HCT116 (cell line): ENCODE data around the gene ELP2. TPM values are rescaled to one million over a fixed set of nuclear protein-coding genes. Genes with fewer than 3 reads are reported as not detected.
"Not testable (repeated sequence)": the region's sequence is repeated elsewhere in the genome, so short reads cannot be mapped to it uniquely, and the experiment has no call there.

Experiments
- ATAC-seq: fragments of 200-7000 bp; cut with Tn5 transposase; 2 replicates; pipeline ENCODE4 v1.9.1; 2020; ENCODE audit warnings: mild to moderate bottlenecking, moderate library complexity
- BruUV-seq: library from RNA; stranded (reverse); fragments of 400-500 nt; replicated peaks from 2 replicates; lab custom pipeline; 2021; lab: Mats Ljungman, UMichigan
- CTCF ChIA-PET: fragments of 300-600 bp; sonication (Branson Sonifier 250); formaldehyde crosslinking; loops from one replicate; lab custom pipeline; 2021; ENCODE audit warnings: antibody characterized with exemption; lab: Charles Lee
- POLR2A ChIA-PET: fragments of 300-600, 350-600 bp; sonication (Branson Sonifier 250); formaldehyde crosslinking; loops from one replicate; lab custom pipeline; 2021; ENCODE audit warnings: antibody characterized with exemption; lab: Charles Lee
- RAD21 ChIA-PET, 2 experiments: fragments of 300-600 bp; sonication (Branson Sonifier 250); formaldehyde crosslinking; loops; one replicate each; lab custom pipeline; 2023; ENCODE audit warnings: low total read pairs in 2 of 2; ENCODE audit not compliant: uncharacterized antibody in 2 of 2, unreplicated experiment in 2 of 2, low non-redundant PET in 1 of 2; lab: Charles Lee
- DNase-seq: peaks from one replicate; pipeline ENCODE4 v3.0.0-alpha.2; 2010; ENCODE audit warnings: low read depth, low spot score
- H2AFZ ChIP-seq: fragments of 200-600 bp; shearing (Covaris generic), sonication (generic); 2 replicates; pipeline ENCODE4 v1.6.1; 2017; ENCODE audit warnings: low read depth, mixed run types, mixed read lengths, antibody characterized with exemption, low read length; ENCODE audit not compliant: poor library complexity, severe bottlenecking
- H3K27ac ChIP-seq: 2 replicates; pipeline ENCODE4 v1.5.1; 2012; ENCODE audit warnings: low read depth, low read length
- H3K27me3 ChIP-seq: fragments of 200-600 bp; sonication (generic); 2 replicates; pipeline ENCODE4 v1.6.1; 2016; ENCODE audit warnings: mixed run types, low read length, mixed read lengths; ENCODE audit not compliant: insufficient read depth
- H3K36me3 ChIP-seq, 2 experiments: fragments of 200-500 bp in 1 of 2; fragments of 200-600 bp in 1 of 2; sonication (Bioruptor generic) in 1 of 2; sonication (generic) in 1 of 2; 2 replicates each; pipeline versions ENCODE4 v1.5.1 to v1.6.1; 2014 to 2016; ENCODE audit warnings: low read length in 2 of 2, inconsistent platforms in 1 of 2, mixed read lengths in 1 of 2, mixed run types in 1 of 2; ENCODE audit not compliant: insufficient read depth in 2 of 2, control insufficient read depth in 1 of 2
- H3K4me1 ChIP-seq, 2 experiments: fragments of 200-600 bp in 1 of 2; sonication (generic) in 1 of 2; 2 replicates each; pipeline versions ENCODE4 v1.5.1 to v1.6.1; 2012 to 2017; ENCODE audit warnings: low read length in 2 of 2, inconsistent platforms in 1 of 2, mild to moderate bottlenecking in 1 of 2, mixed read lengths in 1 of 2, mixed run types in 1 of 2, moderate library complexity in 1 of 2; ENCODE audit not compliant: insufficient read depth in 2 of 2, control insufficient read depth in 1 of 2
- H3K4me2 ChIP-seq: fragments of 200-600 bp; sonication (generic); 2 replicates; pipeline ENCODE4 v1.6.1; 2017; ENCODE audit warnings: mixed run types, low read length, mixed read lengths
- H3K4me3 ChIP-seq, 2 experiments: fragments of 200-600 bp in 1 of 2; sonication (generic) in 1 of 2; replicated peaks in 1 of 2; 2 replicates each; pipeline ENCODE4 v1.5.1; 2011 to 2016; ENCODE audit warnings: low read length in 2 of 2, control low read depth in 1 of 2, low read depth in 1 of 2, mild to moderate bottlenecking in 1 of 2, mixed read lengths in 1 of 2, mixed run types in 1 of 2
- H3K79me2 ChIP-seq: fragments of 200-600 bp; sonication (generic); 2 replicates; pipeline ENCODE4 v1.6.1; 2017; ENCODE audit warnings: mild to moderate bottlenecking, mixed run types, low read length, moderate library complexity, mixed read lengths; ENCODE audit not compliant: insufficient read depth
- H3K9ac ChIP-seq: fragments of 200-600 bp; sonication (generic); 2 replicates; pipeline ENCODE4 v1.6.1; 2016; ENCODE audit warnings: low read length, mixed read lengths
- H3K9me2 ChIP-seq: fragments of 200-600 bp; sonication (generic), shearing (Covaris generic); 2 replicates; pipeline ENCODE4 v1.6.1; 2017; ENCODE audit warnings: mixed run types, mild to moderate bottlenecking, moderate library complexity; ENCODE audit not compliant: insufficient read depth
- H3K9me3 ChIP-seq, 2 experiments: fragments of 200-500 bp in 1 of 2; fragments of 200-600 bp in 1 of 2; sonication (Bioruptor generic) in 1 of 2; sonication (generic) in 1 of 2; 2 replicates each; pipeline ENCODE4 v1.6.1; 2014 to 2017; ENCODE audit warnings: low read length in 2 of 2, mixed read lengths in 2 of 2, inconsistent platforms in 1 of 2, low read depth in 1 of 2, mild to moderate bottlenecking in 1 of 2, mixed run types in 1 of 2, moderate library complexity in 1 of 2; ENCODE audit not compliant: control insufficient read depth in 1 of 2, insufficient read depth in 1 of 2
- H4K20me1 ChIP-seq: fragments of 200-600 bp; sonication (generic), shearing (Covaris generic); 2 replicates; pipeline ENCODE4 v1.6.1; 2017; ENCODE audit warnings: mixed run types, mild to moderate bottlenecking, moderate library complexity; ENCODE audit not compliant: insufficient read depth
- CBX3 ChIP-seq: IDR thresholded peaks from 2 replicates; pipeline ENCODE4 v1.6.1; 2012; ENCODE audit warnings: low read depth
- ELF1 ChIP-seq: IDR thresholded peaks from 2 replicates; pipeline ENCODE4 v1.6.1; 2012; ENCODE audit warnings: low read depth, borderline replicate concordance
- FOSL1 ChIP-seq: IDR thresholded peaks from 2 replicates; pipeline ENCODE4 v1.6.1; 2012; ENCODE audit warnings: low read depth
- JUND ChIP-seq: IDR thresholded peaks from 2 replicates; pipeline ENCODE4 v1.6.1; 2012
- POLR2AphosphoS5 ChIP-seq: IDR thresholded peaks from 2 replicates; pipeline ENCODE4 v1.6.1; 2011; ENCODE audit warnings: mild to moderate bottlenecking, low read depth, low read length, moderate library complexity
- RAD21 ChIP-seq: IDR thresholded peaks from 2 replicates; pipeline ENCODE4 v1.6.1; 2012; ENCODE audit warnings: low read depth, mild to moderate bottlenecking
- SP1 ChIP-seq: IDR thresholded peaks from 2 replicates; pipeline ENCODE4 v1.6.1; 2012; ENCODE audit warnings: low read depth
- ZFX ChIP-seq: fragments of 450-650 bp; IDR thresholded peaks from 2 replicates; pipeline ENCODE4 v1.6.1; 2017
- intact Hi-C: fragments of 100-400 bp; cut with micrococcal nuclease; formaldehyde crosslinking; loops from 2 replicates; pipeline ENCODE4 v1.10.0; 2022
- total RNA-seq: library from RNA; stranded (reverse); gene quantifications from one replicate; pipeline ENCODE4 v1.2.1, GENCODE V29; 2021; ENCODE audit not compliant: unreplicated experiment
- TF ChIP-seq, protein P1 (sequence below): IDR thresholded peaks from 2 replicates; pipeline ENCODE4 v1.6.1; 2011; ENCODE audit warnings: mild to moderate bottlenecking, low read length, moderate library complexity; ENCODE audit not compliant: insufficient replicate concordance; ENCODE audit errors: extremely low read depth

The ELP2 gene
- total RNA-seq, 1 experiment from 2014 or later = 109 TPM

DNA sequence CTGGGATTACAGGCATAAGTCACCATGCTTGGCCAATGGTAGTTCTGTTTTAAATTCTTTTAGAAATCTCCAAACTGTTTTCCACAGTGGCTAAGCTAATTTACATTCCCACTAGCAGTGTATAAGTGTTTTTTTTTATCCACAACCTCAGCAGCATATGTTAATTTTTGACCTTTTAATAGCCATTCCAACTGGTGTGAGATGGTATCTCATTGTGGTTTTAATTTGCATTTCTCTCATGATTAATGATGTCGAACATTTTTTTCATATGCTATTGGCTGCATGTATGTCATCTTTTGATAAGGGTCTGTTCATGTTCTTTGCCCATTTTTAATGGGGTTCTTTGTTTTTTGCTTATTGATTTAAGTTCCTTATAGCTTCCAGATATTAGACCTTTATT lies 77.6 kb downstream of the ELP2 start:
- no peaks in the 10 kb centered on the region for H3K27me3 ChIP-seq
- H3K4me2 ChIP-seq = no peak overlapping the region
- H3K27ac ChIP-seq = no peak overlapping the region
- peaks cover 0 to 4% of the 10 kb centered on the region in 2 experiments; a peak in 1 of 4 replicates for H3K9me3 ChIP-seq
- H2AFZ ChIP-seq = no peak overlapping the region
- peaks cover 0 to 3% of the 10 kb centered on the region in 2 experiments; a peak in 2 of 4 replicates for H3K36me3 ChIP-seq
- DNase-seq (no peak), ATAC-seq (no peak)
- no TSS peak for BruUV-seq
- no peaks in the 10 kb centered on the region for H3K4me1 ChIP-seq
- intact Hi-C loops = no loop called here
- ChIA-PET CTCF (no interaction called here), POLR2A (no interaction called here), RAD21 (no interaction called here)
- H3K4me3 ChIP-seq = no peak overlapping the region
- H4K20me1 ChIP-seq = no peaks in the 10 kb centered on the region
- no peaks in the 10 kb centered on the region for H3K79me2 ChIP-seq
- H3K9ac ChIP-seq = no peak overlapping the region
- H3K9me2 ChIP-seq = no peaks in the 10 kb centered on the region
- TF ChIP-seq CBX3 (no peak), POLR2AphosphoS5 (no peak), RAD21 (no peak), ELF1 (no peak), JUND (no peak), FOSL1 (no peak), ZFX (no peak), SP1 (no peak)
- TF ChIP-seq, protein P1, sequence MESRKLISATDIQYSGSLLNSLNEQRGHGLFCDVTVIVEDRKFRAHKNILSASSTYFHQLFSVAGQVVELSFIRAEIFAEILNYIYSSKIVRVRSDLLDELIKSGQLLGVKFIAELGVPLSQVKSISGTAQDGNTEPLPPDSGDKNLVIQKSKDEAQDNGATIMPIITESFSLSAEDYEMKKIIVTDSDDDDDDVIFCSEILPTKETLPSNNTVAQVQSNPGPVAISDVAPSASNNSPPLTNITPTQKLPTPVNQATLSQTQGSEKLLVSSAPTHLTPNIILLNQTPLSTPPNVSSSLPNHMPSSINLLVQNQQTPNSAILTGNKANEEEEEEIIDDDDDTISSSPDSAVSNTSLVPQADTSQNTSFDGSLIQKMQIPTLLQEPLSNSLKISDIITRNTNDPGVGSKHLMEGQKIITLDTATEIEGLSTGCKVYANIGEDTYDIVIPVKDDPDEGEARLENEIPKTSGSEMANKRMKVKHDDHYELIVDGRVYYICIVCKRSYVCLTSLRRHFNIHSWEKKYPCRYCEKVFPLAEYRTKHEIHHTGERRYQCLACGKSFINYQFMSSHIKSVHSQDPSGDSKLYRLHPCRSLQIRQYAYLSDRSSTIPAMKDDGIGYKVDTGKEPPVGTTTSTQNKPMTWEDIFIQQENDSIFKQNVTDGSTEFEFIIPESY = no peak

DNA sequence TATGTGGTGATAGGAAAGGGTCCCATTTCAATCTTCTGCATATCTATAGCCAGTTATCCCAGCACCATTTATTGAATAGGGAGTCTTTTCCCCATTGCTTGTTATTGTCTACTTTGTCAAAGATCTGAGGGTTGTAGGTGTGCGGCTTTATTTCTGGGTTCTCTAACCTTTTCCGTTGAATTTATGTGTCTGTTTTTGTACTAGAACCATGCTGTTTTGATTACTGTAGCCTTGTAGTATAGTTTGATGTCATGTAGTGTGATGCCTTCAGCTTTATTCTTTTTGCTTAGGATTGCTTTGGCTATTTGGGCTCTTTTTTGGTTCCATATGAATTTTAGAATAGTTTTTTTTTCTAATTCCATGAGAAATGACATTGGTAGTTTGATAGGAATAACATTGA lies 78.3 kb downstream of the ELP2 start:
- H3K36me3 ChIP-seq, ATAC-seq, POLR2A ChIA-PET, H3K4me1 ChIP-seq, H3K9me2 ChIP-seq, H3K9ac ChIP-seq, H3K4me2 ChIP-seq, H3K27ac ChIP-seq, CTCF ChIA-PET, H4K20me1 ChIP-seq, BruUV-seq, H2AFZ ChIP-seq, H3K4me3 ChIP-seq, H3K27me3 ChIP-seq, H3K9me3 ChIP-seq, H3K79me2 ChIP-seq, intact Hi-C loops, DNase-seq, RAD21 ChIA-PET: not testable (repeated sequence)
